ENCODE results near the gene SLC25A21.

- no peak for TF ChIP-seq CTCF (IDR thresholded peaks at IDR 0.05)
- TF ChIP-seq POLR2A (IDR thresholded peaks at IDR 0.05), result no peak
Measured at GRCh38 chr14:37196604-37197420, 24.4 kb upstream of the SLC25A21 start.

Data from lower leg skin (tissue), 3 donors.